NCI-H510A treated with DMSO at 0.1 percent for 48 hours (cell line): ENCODE results near the gene TYW1.
"Not testable (repeated sequence)": the region's sequence is repeated elsewhere in the genome, so short reads cannot be mapped to it uniquely, and the experiment has no call there.

Experiments
- DNase-seq: peaks from one replicate; lab custom pipeline; 2025; lab: John Stamatoyannopoulos, UW

Gene TYW1

DNA sequence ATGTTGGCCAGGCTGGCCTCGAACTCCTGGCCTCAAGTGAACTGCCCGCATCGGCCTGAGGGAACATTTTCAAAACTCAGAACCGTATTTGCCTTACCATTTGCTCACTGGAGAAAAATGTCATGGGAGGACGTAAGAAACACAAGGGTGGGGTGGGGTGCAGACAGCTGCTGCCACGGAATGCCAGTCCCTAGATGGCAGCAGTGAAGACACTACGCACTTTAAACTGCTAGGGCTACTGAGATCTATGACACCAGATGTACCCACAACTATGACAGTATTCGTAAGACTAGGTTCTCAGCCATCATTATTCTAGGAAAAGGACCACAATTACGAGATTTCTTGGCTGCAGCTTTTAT, 2.0 kb upstream of the TYW1 start:
- DNase-seq: peak; percentile 13

GRCh38 chr7:66995050-66995776, 1.4 kb upstream of the TYW1 start, which contains the start of gene SBDS:
TSS of gene SBDS (minus strand) at chr7:66995586. CDS start at chr7:66995417, 169 bp downstream.
- peak; percentile 91 for DNase-seq

DNA sequence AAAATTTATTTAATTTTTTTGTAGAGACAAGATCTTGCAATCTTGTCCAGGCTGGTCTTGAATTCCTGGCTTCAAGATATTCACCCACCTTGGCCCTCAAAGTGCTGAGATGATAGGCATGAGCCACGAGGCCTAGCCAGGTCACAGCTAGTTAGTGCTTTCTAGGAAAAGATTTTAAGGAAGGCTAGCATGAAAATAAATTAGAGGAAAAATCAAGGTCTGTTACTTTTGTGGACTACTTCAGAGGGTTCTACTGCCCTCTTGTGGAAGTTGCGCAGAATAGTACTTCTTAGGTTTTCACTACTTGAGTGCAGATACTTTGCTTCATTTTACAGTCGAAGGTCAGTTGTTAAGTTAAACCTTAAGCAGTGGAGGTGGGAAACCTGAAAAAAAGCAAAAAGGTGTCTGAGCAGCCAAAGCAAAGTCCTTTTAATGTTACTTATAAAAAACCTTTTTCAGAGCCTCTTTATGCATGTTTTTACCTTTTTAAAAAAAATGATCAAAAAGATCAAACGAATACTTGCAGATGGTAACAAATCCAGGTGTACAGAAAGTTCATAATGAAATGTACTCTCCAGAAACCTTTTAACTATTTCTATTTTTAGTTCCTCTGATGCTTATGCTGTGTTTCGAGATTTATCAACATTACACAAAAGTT, 4.1 kb downstream of the TYW1 start:
- DNase-seq: peak; percentile 7

GRCh38 chr7:67004145-67004544, 7.5 kb downstream of the TYW1 start:
- DNase-seq: not testable (repeated sequence)

GRCh38 chr7:67006965-67007364, 10.3 kb downstream of the TYW1 start:
- no peak for DNase-seq

DNA sequence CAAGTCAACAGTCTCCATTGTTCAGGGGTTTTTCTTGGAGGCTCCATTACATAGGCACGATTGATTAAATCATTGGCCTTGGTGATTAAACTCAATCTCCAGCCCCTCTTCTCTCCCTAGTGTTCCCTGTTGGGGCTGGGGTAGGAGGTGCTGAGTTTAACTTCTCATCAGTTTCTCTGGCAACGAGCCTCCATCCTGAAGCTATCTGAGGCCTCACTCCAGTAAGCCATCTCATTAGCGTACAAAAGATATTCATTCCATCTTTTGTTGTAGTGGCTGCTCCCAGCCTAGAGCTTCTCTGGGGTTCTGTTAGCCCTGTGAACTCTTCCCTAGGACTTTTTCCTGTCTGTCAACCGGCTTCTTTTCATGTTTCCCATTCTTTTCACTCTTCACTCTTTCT, 11.6 kb downstream of the TYW1 start:
- DNase-seq: no peak

- not testable (repeated sequence) for DNase-seq
Measured at GRCh38 chr7:67009677-67010076, 13.0 kb downstream of the TYW1 start.

DNA sequence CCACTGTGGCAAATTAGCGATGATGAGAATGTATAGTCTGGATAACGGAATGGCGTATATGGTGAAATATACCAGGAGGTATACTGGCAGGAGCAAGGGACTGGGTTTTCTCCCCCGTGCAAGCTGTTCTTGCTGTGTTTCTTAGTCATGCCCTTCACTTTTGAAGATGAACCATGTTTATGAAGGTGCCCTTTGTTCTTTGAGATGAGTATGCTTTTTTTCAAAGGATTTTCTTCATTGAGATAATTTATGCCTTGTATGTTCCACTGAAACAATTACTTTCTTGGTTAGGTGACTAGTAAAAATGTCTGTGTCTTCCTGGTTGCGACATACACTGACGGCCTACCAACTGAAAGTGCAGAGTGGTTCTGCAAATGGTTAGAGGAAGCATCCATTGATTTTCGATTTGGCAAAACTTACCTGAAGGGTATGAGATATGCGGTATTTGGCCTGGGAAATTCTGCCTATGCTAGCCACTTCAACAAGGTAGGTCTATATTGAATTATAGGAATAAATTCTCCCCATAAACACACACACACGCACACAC, 17.5 kb downstream of the TYW1 start:
- not testable (repeated sequence) for DNase-seq

- DNase-seq: not testable (repeated sequence)
Measured at GRCh38 chr7:67017971-67018370, 21.3 kb downstream of the TYW1 start.

DNA sequence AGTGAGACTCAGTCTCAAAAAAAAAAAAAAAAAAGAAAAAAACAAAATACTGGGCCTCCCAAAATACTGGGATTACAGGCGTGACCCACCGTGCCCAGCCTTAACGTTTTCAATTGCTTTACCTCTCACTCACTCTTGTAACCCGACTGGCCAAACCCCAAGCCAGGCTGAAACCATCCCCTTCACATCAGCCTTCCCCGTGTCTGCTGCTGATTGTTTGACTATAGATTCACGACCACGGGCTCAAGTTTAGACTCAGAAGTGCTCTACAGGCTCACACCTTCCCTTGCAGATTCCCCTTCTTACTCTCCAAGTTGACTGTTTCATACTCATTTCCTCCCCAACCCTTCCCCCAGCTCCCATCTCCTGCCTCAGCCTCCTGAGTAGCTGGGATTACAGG, 22.3 kb downstream of the TYW1 start:
- DNase-seq: no peak

- peak; percentile 9 for DNase-seq
Measured at GRCh38 chr7:67019562-67020390, 23.1 kb downstream of the TYW1 start.

- no peak for DNase-seq
Measured at GRCh38 chr7:67021260-67021659, 24.6 kb downstream of the TYW1 start.

DNA sequence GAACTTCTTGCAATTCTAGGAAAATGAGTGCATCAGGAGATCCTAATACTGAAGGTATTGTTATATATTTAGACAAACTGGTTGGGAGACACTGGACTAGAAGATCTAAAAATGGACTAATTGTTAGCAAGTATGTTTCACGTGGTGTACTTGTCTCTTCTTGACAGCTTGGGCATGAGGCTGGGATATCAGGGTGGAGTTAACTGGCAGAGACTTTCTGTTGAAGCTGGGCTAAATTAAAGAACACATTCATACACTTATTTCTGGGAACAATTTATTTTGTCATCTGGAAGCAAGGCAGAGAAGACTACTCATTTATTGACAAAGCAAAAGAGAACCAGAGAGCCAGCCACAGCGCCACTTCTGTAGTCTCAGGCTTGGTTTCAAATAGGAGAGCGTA, 25.9 kb downstream of the TYW1 start:
- DNase-seq: no peak

- not testable (repeated sequence) for DNase-seq
Measured at GRCh38 chr7:67025459-67025858, 28.8 kb downstream of the TYW1 start.

GRCh38 chr7:67031685-67032084, 35.1 kb downstream of the TYW1 start:
- DNase-seq: not testable (repeated sequence)

GRCh38 chr7:67033251-67033650, 36.6 kb downstream of the TYW1 start:
- DNase-seq: no peak

DNA sequence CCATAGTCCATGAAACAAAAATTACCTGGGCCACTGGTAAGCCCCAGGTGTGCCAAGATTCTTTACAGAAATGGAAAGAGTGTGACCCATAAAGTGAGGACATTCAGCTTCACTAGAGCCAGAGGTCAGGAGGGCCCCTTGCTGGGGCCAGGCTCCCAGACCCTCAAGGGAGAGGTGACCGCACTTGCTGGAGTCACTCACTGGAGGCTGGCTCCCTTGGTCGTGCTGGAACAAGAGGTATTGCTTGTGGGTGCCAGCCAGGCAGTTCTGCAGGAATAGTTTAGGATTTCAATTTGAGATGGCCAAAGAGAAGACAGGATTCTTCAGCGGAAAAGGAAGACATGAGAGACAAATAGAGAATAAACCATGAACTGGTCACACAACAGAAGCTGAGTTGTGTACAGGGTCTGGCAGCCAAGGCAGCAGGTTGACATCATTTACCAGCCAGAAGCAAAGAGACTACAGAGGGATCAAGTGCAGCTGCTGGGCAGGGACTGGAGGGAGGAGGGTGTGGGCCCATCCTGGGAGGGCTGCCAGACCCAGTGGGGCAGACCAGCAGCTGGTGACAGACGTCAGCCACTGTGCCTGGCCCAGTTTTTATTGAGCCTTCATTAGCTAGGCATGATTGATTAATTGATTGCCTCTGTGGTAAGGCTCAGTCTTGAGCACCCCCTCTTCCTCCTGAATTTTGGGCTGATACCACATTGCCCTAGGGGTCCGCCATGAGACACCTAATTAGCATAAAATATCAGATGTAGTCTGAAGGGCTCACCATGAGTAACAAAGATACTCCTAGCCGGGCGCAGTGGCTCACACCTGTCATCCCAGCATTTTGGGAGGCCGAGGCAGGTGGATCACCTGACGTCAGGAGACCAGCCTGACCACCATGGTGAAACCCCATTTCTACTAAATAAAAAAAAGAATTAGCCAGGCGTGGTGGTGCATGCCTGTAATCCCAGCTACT, 40.1 kb downstream of the TYW1 start:
- not testable (repeated sequence) for DNase-seq

DNA sequence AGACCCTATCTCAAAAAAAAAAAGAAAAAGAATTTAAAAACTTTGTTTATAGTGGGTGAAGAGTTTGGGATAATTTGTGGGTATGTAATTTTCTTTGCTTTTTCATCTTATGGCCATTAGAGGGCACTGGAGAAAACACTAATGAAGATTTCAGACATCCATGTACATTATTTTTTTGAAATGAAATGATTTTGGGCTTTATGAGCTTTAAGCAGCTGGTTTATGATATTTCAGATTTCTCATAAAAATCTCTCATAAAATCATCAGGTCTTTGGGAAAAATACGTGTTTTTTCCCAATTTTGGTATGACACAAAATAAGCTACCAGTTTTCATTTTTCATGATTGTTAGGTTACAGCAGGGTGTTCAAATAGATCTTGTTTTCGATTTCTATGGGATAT, 44.2 kb downstream of the TYW1 start:
- DNase-seq: not testable (repeated sequence)

GRCh38 chr7:67042781-67043558, 46.3 kb downstream of the TYW1 start:
- DNase-seq: not testable (repeated sequence)

DNA sequence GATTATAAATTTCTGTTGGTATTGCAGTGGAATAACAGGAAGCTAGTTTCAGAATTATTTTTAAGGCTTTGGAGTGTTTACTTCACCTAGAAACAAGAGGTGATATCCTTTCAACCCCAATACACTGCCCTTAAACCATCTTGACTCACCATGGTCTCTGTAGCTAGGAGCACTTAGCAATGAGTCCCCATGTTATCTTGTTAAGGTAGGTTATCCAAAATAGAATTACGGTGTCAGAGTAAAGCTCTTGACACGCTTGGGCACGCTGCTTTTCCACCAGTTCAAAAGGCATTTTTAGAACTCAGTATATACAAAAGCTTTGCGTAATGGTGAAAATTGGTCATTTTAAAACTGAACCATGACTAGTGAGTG, 46.9 kb downstream of the TYW1 start:
- not testable (repeated sequence) for DNase-seq
